GM12874 (cell line): ENCODE measurements around the gene SBF2.

ENCODE experiments used
- TF ChIP-seq, protein P1 (sequence below): IDR thresholded peaks from 2 replicates; pipeline ENCODE4 v1.5.1; 2011; ENCODE audit warnings: low read depth, mild to moderate bottlenecking, control low read depth, low read length, moderate library complexity; ENCODE audit not compliant: insufficient read depth

Gene SBF2

DNA sequence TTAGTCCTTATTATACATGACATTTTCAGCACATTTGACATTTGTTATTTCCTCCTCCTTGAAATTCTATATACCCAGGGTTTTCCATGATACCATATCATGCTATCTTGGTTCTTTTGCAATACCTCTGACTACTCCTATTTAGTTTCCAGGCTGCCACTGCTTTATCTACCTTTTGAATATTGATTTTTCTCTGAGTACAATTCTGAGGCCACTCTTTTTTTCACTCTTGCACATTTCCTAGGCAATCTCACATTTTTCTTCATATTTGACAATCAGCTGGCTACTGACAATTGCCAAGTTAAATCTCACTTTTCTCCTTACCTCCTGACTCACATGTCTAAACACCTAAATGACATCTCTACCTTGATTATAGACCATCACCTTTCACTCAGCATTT lies 11.9 kb downstream of the SBF2 start:
- TF ChIP-seq, protein P1, sequence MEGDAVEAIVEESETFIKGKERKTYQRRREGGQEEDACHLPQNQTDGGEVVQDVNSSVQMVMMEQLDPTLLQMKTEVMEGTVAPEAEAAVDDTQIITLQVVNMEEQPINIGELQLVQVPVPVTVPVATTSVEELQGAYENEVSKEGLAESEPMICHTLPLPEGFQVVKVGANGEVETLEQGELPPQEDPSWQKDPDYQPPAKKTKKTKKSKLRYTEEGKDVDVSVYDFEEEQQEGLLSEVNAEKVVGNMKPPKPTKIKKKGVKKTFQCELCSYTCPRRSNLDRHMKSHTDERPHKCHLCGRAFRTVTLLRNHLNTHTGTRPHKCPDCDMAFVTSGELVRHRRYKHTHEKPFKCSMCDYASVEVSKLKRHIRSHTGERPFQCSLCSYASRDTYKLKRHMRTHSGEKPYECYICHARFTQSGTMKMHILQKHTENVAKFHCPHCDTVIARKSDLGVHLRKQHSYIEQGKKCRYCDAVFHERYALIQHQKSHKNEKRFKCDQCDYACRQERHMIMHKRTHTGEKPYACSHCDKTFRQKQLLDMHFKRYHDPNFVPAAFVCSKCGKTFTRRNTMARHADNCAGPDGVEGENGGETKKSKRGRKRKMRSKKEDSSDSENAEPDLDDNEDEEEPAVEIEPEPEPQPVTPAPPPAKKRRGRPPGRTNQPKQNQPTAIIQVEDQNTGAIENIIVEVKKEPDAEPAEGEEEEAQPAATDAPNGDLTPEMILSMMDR, result no peak

DNA sequence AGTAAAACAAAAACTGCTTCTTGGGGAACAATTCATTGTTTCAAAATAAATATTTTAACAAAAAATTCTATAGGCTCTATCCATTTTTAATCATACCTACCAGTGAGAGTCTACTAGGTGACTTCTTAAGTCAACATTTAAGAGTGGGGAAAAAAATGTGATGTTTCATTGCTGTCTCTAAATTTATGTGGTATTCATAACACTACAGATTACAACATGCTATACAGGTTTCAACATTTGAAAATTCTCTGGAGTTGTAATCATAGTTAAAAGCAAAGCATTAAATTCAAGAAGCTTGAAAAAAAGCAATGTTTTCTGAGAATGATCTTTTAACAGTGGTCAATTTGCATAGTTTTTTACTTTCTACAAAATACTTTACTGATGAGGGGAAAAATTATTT lies 18.3 kb downstream of the SBF2 start:
- TF ChIP-seq, protein P1, result no peak

DNA sequence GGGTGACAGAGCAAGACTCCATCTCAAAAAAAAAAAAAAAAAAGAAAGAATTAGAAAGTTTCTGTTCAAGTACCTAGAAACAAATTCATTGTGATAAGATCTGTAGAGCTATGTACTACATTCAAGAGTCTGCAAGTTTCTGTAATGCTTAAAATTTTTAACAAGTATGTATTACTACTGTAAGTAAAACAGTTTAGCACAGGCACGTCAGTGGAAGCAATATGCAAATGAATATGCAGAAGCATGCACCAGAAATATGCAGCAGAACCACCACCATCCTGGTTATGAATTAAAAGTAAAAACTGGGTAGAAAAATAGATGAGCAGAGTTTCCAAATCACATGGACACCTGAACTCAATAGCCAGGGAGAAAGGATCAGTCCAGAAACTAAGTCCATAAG lies 19.3 kb downstream of the SBF2 start:
- TF ChIP-seq, protein P1, result no peak

DNA sequence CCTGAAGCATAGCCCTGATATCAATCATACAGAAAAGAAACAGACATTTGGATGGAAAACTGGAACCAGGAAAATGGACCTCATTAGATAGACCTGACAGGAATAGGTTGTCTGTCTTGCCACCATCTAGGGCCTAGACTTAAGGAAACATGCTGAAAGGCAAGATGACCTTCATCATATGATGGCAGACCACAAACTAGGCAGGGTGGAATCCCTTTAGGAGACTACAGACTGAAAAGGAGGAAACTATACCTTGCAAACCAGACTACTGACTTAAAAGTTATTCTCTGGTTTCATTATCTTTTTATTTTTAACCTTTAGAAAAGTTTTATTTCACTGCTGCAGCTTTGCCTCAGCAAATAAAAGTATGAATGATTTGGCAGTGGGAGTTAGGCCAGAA lies 20.3 kb downstream of the SBF2 start:
- TF ChIP-seq, protein P1, result no peak

DNA sequence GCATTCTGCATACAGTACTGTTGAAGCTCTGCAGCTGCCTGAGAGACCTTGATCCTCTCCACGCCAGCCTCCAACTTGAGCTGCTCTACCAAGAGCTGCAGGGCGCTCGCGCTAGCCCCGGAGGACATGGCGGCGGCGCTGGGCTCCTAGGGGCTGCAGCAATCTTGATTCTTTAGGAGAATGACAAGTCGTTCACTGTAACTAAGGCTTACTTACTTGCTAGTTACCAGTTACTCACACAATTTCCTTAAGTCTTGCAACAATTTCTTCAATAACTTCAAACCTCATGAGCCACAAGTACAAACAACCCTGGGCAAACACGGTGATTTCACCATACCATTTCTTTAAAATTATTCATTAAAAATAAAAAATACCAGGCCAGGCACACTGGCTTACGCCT lies 21.9 kb downstream of the SBF2 start:
- TF ChIP-seq, protein P1, result no peak

DNA sequence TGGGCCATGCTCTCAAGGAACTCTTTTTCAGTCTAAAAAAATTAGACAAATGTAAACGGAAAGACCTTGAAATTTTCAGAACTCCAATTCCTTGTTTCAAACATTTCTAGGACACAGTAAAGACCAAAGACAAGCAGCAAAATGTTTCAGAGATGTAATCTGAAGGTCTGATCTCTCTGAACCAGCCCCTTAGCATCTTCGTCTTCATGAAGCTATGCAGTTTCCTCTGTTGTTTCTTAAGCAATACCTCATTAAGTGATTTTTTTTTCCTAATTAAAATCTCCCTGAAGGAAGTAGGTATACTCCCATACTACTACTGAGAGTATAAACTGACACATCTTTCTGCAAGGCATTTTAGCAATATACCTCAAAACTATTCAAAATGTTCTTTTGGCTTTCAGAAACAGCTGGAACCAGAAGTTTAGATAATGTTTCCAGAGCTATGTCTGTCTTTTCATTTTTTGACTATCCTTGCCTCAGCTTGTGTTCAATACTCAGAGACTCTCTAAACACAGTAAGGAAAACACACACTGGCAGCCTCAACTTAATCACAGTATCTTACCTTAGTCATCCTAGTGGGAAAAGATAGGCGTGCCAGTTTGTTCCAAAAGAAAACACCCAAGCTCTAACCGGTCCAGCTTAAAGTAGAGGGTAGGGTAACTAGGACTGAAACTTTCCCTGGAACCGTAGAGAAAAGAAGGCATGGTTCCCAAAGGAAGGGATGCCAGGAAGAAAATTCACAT lies 25.1 kb downstream of the SBF2 start:
- TF ChIP-seq, protein P1, result no peak

DNA sequence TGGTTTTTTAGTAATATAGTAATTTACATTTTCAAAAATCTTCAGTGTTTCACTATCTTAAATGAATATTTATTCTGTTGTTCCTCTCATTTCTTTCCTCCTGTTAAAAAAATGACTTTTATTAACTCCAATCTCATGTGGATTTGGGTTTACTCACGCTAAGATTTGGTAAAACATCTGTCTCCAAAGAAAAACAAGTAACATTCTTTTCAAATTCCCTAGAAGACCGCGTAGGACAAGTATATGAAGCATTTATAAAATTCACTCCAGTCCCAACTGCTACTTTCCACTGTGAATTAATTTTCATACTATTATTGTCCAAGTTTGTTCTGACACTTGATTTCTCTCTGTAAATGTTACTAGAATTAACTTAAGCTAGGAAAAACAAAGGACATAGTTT lies 26.2 kb downstream of the SBF2 start:
- TF ChIP-seq, protein P1, result no peak

DNA sequence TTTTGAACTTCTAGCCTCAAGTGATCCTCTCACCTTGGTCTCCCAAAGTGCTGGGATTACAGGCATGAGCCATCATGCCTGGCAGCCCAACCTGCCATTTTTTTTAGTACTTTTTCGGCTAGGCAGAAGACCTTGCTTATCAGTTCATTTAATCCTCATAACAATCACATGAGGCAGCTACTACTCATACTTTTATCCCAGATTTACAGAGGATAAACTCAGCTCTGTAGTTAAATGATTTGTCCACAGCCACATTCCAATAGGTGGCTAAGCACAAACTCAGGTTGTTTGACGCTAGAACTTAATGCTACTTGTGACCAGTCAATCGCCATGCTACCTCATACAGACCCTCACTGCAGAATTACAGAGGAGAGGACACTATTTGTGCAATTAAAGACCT lies 28.1 kb downstream of the SBF2 start:
- TF ChIP-seq, protein P1, result no peak
